ENCODE results near the gene CRTC1. TPM values are rescaled to one million over a fixed set of nuclear protein-coding genes. Genes with fewer than 3 reads are reported as not detected.

Gene CRTC1
- total and polyA plus RNA-seq, 2 of the 13 experiments (the other 11 are each of a cell fraction or from before 2014, with no cell fraction given), result 2.0 to 2.7 TPM

DNA sequence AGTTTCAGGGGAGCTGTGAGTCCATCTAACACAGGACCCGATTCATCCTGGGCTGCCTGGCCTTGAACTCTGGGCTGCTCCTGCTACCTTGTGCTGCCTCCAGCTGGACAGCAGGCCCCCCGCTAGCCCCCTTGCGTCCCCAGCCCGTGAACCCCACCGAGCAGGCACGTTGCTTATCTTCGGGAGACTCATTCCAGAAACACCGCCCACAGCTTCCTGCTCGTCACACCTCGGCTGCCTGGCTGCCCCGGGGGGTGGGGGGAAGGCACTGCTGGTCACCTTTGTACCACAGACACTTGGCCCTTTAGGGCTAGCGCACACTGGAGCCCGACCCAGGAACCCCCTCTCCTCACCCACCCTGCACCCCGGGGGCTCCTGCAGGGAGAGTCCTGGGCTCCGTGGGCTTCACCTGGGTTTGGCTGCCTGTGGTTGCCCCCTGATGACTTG, 48.1 kb downstream of the CRTC1 start (continued):
- TF ChIP-seq, protein P1, sequence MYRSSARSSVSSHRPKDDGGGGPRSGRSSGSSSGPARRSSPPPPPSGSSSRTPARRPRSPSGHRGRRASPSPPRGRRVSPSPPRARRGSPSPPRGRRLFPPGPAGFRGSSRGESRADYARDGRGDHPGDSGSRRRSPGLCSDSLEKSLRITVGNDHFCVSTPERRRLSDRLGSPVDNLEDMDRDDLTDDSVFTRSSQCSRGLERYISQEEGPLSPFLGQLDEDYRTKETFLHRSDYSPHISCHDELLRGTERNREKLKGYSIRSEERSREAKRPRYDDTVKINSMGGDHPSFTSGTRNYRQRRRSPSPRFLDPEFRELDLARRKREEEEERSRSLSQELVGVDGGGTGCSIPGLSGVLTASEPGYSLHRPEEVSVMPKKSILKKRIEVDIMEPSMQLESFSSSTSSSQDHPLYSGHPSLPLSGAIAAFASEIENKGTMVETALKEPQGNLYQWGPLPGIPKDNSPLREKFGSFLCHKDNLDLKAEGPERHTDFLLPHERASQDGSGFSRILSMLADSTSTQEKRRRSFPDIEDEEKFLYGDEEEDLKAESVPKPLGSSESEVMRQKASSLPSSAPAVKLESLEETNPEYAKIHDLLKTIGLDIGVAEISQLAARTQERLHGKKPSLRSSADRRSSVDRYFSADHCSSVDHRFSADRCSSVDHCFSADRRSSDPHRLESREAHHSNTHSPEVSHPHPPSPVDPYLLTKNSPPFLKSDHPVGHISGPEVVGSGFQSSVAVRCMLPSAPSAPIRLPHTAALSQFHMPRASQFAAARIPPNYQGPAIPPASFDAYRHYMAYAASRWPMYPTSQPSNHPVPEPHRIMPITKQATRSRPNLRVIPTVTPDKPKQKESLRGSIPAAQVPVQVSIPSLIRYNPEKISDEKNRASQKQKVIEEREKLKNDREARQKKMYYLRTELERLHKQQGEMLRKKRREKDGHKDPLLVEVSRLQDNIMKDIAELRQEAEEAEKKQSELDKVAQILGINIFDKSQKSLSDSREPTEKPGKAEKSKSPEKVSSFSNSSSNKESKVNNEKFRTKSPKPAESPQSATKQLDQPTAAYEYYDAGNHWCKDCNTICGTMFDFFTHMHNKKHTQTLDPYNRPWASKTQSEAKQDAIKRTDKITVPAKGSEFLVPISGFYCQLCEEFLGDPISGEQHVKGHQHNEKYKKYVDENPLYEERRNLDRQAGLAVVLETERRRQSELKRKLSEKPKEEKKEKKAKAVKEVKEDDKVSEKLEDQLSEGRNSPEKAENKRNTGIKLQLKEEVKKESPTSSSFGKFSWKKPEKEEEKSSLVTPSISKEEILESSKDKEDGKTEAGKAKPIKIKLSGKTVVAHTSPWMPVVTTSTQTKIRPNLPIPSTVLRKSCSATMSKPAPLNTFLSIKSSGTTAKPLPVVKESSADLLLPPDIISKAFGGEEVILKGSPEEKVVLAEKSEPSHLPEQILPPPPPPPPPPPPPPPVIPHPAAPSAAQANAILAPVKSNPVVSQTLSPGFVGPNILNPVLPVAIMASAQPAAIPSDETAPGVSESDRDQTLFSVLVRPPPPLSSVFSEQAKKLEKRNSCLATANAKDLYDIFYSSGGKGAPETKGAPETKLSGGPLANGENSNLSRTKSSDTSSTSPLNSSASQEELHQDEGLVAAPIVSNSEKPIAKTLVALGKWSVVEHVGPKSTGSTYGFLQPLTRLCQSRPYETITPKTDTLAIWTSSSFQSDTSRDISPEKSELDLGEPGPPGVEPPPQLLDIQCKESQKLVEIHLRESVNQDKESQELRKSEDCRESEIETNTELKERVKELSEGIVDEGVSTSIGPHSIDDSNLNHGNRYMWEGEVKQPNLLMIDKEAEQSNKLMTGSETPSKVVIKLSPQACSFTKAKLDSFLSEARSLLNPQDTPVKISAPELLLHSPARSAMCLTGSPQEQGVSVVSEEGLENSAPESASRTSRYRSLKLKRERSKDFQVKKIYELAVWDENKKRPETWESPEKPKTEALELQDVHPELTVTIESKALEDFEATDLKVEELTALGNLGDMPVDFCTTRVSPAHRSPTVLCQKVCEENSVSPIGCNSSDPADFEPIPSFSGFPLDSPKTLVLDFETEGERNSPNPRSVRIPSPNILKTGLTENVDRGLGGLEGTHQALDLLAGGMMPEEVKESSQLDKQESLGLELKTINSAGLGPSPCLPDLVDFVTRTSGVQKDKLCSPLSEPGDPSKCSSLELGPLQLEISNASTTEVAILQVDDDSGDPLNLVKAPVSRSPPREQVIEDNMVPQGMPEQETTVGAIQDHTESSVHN (CRISPR knock-in tag; IDR thresholded peaks at IDR 0.05), result no peak
- TF ChIP-seq NR2F6 (IDR thresholded peaks at IDR 0.05) (no peak), NR2F6 (CRISPR knock-in tag; IDR thresholded peaks at IDR 0.05) (peak; percentile 68; the same call in 1 of the 2 replicates), ZNF136 (CRISPR knock-in tag; IDR thresholded peaks at IDR 0.05; ENCODE audit: low read depth) (0 out of 2 replicates have a peak, but pooled peaks have one; percentile 43), ZNF839 (CRISPR knock-in tag; IDR thresholded peaks at IDR 0.05; ENCODE audit: borderline replicate concordance) (no peak), ZBTB38 (CRISPR knock-in tag; IDR thresholded peaks at IDR 0.05) (peak; percentile 89; the same call in 1 of the 2 replicates), ZNF883 (CRISPR knock-in tag; IDR thresholded peaks at IDR 0.05; ENCODE audit: not compliant biosample characterization) (peak; percentile 50), ZNF431 (CRISPR knock-in tag; IDR thresholded peaks at IDR 0.05; ENCODE audit: borderline replicate concordance, low read depth) (no peak), ZNF556 (CRISPR knock-in tag; IDR thresholded peaks at IDR 0.05; ENCODE audit: borderline replicate concordance) (0 out of 2 replicates have a peak, but pooled peaks have one; percentile 51), RXRB (CRISPR knock-in tag; IDR thresholded peaks at IDR 0.05; ENCODE audit: borderline replicate concordance) (peak; percentile 78)
- TF ChIP-seq, protein P2, sequence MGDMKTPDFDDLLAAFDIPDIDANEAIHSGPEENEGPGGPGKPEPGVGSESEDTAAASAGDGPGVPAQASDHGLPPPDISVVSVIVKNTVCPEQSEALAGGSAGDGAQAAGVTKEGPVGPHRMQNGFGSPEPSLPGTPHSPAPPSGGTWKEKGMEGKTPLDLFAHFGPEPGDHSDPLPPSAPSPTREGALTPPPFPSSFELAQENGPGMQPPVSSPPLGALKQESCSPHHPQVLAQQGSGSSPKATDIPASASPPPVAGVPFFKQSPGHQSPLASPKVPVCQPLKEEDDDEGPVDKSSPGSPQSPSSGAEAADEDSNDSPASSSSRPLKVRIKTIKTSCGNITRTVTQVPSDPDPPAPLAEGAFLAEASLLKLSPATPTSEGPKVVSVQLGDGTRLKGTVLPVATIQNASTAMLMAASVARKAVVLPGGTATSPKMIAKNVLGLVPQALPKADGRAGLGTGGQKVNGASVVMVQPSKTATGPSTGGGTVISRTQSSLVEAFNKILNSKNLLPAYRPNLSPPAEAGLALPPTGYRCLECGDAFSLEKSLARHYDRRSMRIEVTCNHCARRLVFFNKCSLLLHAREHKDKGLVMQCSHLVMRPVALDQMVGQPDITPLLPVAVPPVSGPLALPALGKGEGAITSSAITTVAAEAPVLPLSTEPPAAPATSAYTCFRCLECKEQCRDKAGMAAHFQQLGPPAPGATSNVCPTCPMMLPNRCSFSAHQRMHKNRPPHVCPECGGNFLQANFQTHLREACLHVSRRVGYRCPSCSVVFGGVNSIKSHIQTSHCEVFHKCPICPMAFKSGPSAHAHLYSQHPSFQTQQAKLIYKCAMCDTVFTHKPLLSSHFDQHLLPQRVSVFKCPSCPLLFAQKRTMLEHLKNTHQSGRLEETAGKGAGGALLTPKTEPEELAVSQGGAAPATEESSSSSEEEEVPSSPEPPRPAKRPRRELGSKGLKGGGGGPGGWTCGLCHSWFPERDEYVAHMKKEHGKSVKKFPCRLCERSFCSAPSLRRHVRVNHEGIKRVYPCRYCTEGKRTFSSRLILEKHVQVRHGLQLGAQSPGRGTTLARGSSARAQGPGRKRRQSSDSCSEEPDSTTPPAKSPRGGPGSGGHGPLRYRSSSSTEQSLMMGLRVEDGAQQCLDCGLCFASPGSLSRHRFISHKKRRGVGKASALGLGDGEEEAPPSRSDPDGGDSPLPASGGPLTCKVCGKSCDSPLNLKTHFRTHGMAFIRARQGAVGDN (CRISPR knock-in tag; IDR thresholded peaks at IDR 0.05), result peak; percentile 99
- TF ChIP-seq, protein P3, sequence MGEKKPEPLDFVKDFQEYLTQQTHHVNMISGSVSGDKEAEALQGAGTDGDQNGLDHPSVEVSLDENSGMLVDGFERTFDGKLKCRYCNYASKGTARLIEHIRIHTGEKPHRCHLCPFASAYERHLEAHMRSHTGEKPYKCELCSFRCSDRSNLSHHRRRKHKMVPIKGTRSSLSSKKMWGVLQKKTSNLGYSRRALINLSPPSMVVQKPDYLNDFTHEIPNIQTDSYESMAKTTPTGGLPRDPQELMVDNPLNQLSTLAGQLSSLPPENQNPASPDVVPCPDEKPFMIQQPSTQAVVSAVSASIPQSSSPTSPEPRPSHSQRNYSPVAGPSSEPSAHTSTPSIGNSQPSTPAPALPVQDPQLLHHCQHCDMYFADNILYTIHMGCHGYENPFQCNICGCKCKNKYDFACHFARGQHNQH (CRISPR knock-in tag; IDR thresholded peaks at IDR 0.05), result no peak

Measured in HepG2 (cell line).